GM23248 (cell line): ENCODE results near the gene FOSL2. TPM values are rescaled to one million over a fixed set of nuclear protein-coding genes. Genes with fewer than 3 reads are reported as not detected.

Experiments
- DNase-seq: peaks from one replicate; pipeline ENCODE4 v3.0.0-alpha.2; 2015
- H2AFZ ChIP-seq: fragments of 200-600 bp; sonication (generic); 2 replicates; pipeline ENCODE4 v1.6.1; 2016; ENCODE audit warnings: antibody characterized with exemption
- H3F3A ChIP-seq: fragments of 200-600 bp; sonication (generic); 2 replicates; pipeline ENCODE4 v1.6.1; 2016; ENCODE audit warnings: mild to moderate bottlenecking, antibody characterized with exemption, mixed run types; ENCODE audit not compliant: insufficient read depth
- H3K27ac ChIP-seq: fragments of 200-600 bp; sonication (generic); 2 replicates; pipeline ENCODE4 v1.5.1; 2016; ENCODE audit warnings: mild to moderate bottlenecking
- H3K27me3 ChIP-seq: fragments of 200-600 bp; sonication (generic); replicated peaks from 2 replicates; pipeline ENCODE4 v1.6.1; 2016; ENCODE audit warnings: mild to moderate bottlenecking; ENCODE audit not compliant: insufficient read depth
- H3K36me3 ChIP-seq: fragments of 200-600 bp; sonication (generic); 2 replicates; pipeline ENCODE4 v1.6.1; 2016; ENCODE audit warnings: low read depth, mild to moderate bottlenecking
- H3K4me1 ChIP-seq: fragments of 200-600 bp; sonication (generic); 2 replicates; pipeline ENCODE4 v1.6.1; 2016; ENCODE audit warnings: mild to moderate bottlenecking; ENCODE audit not compliant: insufficient read depth
- H3K4me2 ChIP-seq: fragments of 200-600 bp; sonication (generic); one replicate; pipeline ENCODE4 v1.6.1; 2016; ENCODE audit warnings: mild to moderate bottlenecking; ENCODE audit not compliant: unreplicated experiment
- H3K4me3 ChIP-seq: fragments of 200-600 bp; sonication (generic); 2 replicates; pipeline ENCODE4 v1.5.1; 2016; ENCODE audit warnings: mild to moderate bottlenecking
- H3K79me2 ChIP-seq: fragments of 200-600 bp; sonication (generic); 2 replicates; pipeline ENCODE4 v1.6.1; 2016; ENCODE audit warnings: mild to moderate bottlenecking; ENCODE audit not compliant: insufficient read depth
- H3K9ac ChIP-seq: fragments of 200-600 bp; sonication (generic); 2 replicates; pipeline ENCODE4 v1.6.1; 2016; ENCODE audit warnings: mild to moderate bottlenecking
- H3K9me2 ChIP-seq: fragments of 200-600 bp; sonication (generic); 2 replicates; pipeline ENCODE4 v1.6.1; 2016; ENCODE audit warnings: mixed run types, mild to moderate bottlenecking, moderate library complexity; ENCODE audit not compliant: insufficient read depth
- H3K9me3 ChIP-seq: fragments of 200-600 bp; sonication (generic); one replicate; pipeline ENCODE4 v1.6.1; 2017; ENCODE audit warnings: low read depth
- H4K20me1 ChIP-seq: fragments of 200-600 bp; sonication (generic); 2 replicates; pipeline ENCODE4 v1.6.0; 2016; ENCODE audit not compliant: insufficient read depth
- EZH2 ChIP-seq: fragments of 200-600 bp; sonication (generic); IDR thresholded peaks from 2 replicates; pipeline ENCODE4 v1.6.1; 2018; ENCODE audit warnings: antibody characterized with exemption, mild to moderate bottlenecking; ENCODE audit not compliant: insufficient read depth, poor library complexity, severe bottlenecking
- EZH2phosphoT487 ChIP-seq: fragments of 200-600 bp; sonication (generic); IDR thresholded peaks from 2 replicates; pipeline ENCODE4 v1.6.1; 2018; ENCODE audit warnings: antibody characterized with exemption, moderate library complexity, mild to moderate bottlenecking, low read depth; ENCODE audit not compliant: insufficient read depth
- WGBS, 2 experiments: methylation state at CpG; one replicate each; pipeline ENCODE4 v1.1.6; 2015 to 2017; ENCODE audit warnings: low lambda C conversion rate in 2 of 2, low coverage in 1 of 2; ENCODE audit errors: missing lambda C conversion rate in 2 of 2; 5-methylcytosine and 5-hydroxymethylcytosine counted together
- in situ Hi-C: fragments of 300-500 bp; cut with MboI; formaldehyde crosslinking; loops from 2 replicates; pipeline ENCODE4 v1.15.0; 2020
- polyA plus RNA-seq: library from polyadenylated mRNA; unstranded; fragments of >200 nt; fragmentation: Nextera tagmentation; extraction: Ambion mirVana; gene quantifications from 2 replicates; pipeline ENCODE4 v1.2.1, GENCODE V29; 2016
- total RNA-seq: library from RNA; depleted of rRNA; stranded (reverse); fragments of >200 nt; shearing (Covaris generic); gene quantifications from 2 replicates; pipeline ENCODE4 v1.2.3, GENCODE V29; 2014

Gene FOSL2
- total and polyA plus RNA-seq, 2 experiments from 2014 or later: 42.4 to 78.0 TPM

GRCh38 chr2:28445448-28446258 lies 53.0 kb downstream of the FOSL2 start:
- no peak overlapping the region for H2AFZ ChIP-seq

GRCh38 chr2:28446531-28446930 lies 53.9 kb downstream of the FOSL2 start:
- Histone ChIP-seq H3K4me1 (peaks cover 57% of the 10 kb centered on the region), H3K9me2 (no peaks in the 10 kb centered on the region)
- in situ Hi-C loops: no loop called here

More at GRCh38 chr2:28445448-28446258, 53.0 kb downstream of the FOSL2 start:
- H3K9me2 ChIP-seq: no peaks in the 10 kb centered on the region
- no peaks in the 10 kb centered on the region for H3K9me3 ChIP-seq
- H3K36me3 ChIP-seq: no peaks in the 10 kb centered on the region
- in situ Hi-C loops: no loop called here
- DNase-seq: peak; percentile 97
- no peaks in the 10 kb centered on the region for H3K79me2 ChIP-seq
- H3K27ac ChIP-seq: peak overlapping the region; percentile 89
- H3K4me1 ChIP-seq: peaks cover 57% of the 10 kb centered on the region
- peaks cover 53% of the 10 kb centered on the region for H3F3A ChIP-seq
- no peak overlapping the region for H3K4me3 ChIP-seq
- no peaks in the 10 kb centered on the region for H3K27me3 ChIP-seq
- peak overlapping the region; percentile 66 for H3K9ac ChIP-seq
- TF ChIP-seq EZH2 (no peak), EZH2phosphoT487 (no peak)
- no peaks in the 10 kb centered on the region for H4K20me1 ChIP-seq
- H3K4me2 ChIP-seq: peak overlapping the region; percentile 34
- WGBS, 2 experiments: 18 to 22% methylated on average over 7 of the region's 7 CpGs

GRCh38 chr2:28447086-28447485 lies 54.4 kb downstream of the FOSL2 start:
- H3K4me2 ChIP-seq: no peak overlapping the region
- H4K20me1 ChIP-seq: no peaks in the 10 kb centered on the region
- in situ Hi-C loops: no loop called here
- no peaks in the 10 kb centered on the region for H3K9me3 ChIP-seq
- no peaks in the 10 kb centered on the region for H3K79me2 ChIP-seq
- peak overlapping the region; percentile 14; the same call in 1 of the 2 replicates for H3K9ac ChIP-seq
- no peaks in the 10 kb centered on the region for H3K27me3 ChIP-seq
- peaks cover 51% of the 10 kb centered on the region for H3F3A ChIP-seq
- TF ChIP-seq EZH2 (no peak), EZH2phosphoT487 (no peak)
- H3K4me3 ChIP-seq: no peak overlapping the region
- H2AFZ ChIP-seq: no peak overlapping the region
- H3K9me2 ChIP-seq: no peaks in the 10 kb centered on the region
- WGBS, 2 experiments: 89 to 93% methylated on average over 3 of the region's 3 CpGs
- peak overlapping the region; percentile 89 for H3K27ac ChIP-seq
- H3K36me3 ChIP-seq: no peaks in the 10 kb centered on the region
- no peak for DNase-seq
- peaks cover 57% of the 10 kb centered on the region for H3K4me1 ChIP-seq

More at GRCh38 chr2:28446531-28446930, 53.9 kb downstream of the FOSL2 start:
- H2AFZ ChIP-seq: no peak overlapping the region
- H3K36me3 ChIP-seq: no peaks in the 10 kb centered on the region
- H3K27me3 ChIP-seq: no peaks in the 10 kb centered on the region
- no peak for TF ChIP-seq EZH2phosphoT487
- TF ChIP-seq EZH2: no peak
- H3K79me2 ChIP-seq: no peaks in the 10 kb centered on the region
- peaks cover 53% of the 10 kb centered on the region for H3F3A ChIP-seq
- DNase-seq: no peak
- H3K4me2 ChIP-seq: peak overlapping the region; percentile 30
- no peak overlapping the region for H3K4me3 ChIP-seq
- H3K9me3 ChIP-seq: no peaks in the 10 kb centered on the region
- peak overlapping the region; percentile 89 for H3K27ac ChIP-seq
- H4K20me1 ChIP-seq: no peaks in the 10 kb centered on the region
- peak overlapping the region; percentile 66 for H3K9ac ChIP-seq

- Histone ChIP-seq H3K9ac (peak overlapping the region; percentile 56), H3K4me1 (peaks cover 52% of the 10 kb centered on the region), H3K79me2 (no peaks in the 10 kb centered on the region), H4K20me1 (no peaks in the 10 kb centered on the region), H3K9me3 (no peaks in the 10 kb centered on the region), H3K27ac (peak overlapping the region; percentile 89), H3K4me3 (0 out of 2 replicates have a peak overlapping the region, but pooled peaks have one; percentile 2), H3F3A (peaks cover 47% of the 10 kb centered on the region), H3K36me3 (no peaks in the 10 kb centered on the region), H3K4me2 (peak overlapping the region; percentile 48), H3K27me3 (no peaks in the 10 kb centered on the region), H3K9me2 (no peaks in the 10 kb centered on the region), H2AFZ (peak overlapping the region; percentile 61; the same call in 1 of the 2 replicates)
- WGBS, 2 experiments: 17 to 21% methylated on average over 8 of the region's 8 CpGs
- peak; percentile 92 for DNase-seq
- TF ChIP-seq EZH2 (no peak), EZH2phosphoT487 (no peak)
- in situ Hi-C loops: no loop called here
Measured at GRCh38 chr2:28447943-28448792, 55.5 kb downstream of the FOSL2 start.
